IPS-NIHi7 (cell line): ENCODE results near the gene CLCF1.

ENCODE experiments used
- DNase-seq: peaks from one replicate; pipeline ENCODE4 v3.0.0; 2012; ENCODE audit warnings: mixed read lengths; ENCODE audit errors: extremely low spot score

Gene CLCF1

GRCh38 chr11:67395555-67396258 is 22.3 kb upstream of the CLCF1 start:
- DNase-seq, result no peak

- DNase-seq, result no peak
Observed at GRCh38 chr11:67393990-67394389, 20.6 kb upstream of the CLCF1 start.

DNA sequence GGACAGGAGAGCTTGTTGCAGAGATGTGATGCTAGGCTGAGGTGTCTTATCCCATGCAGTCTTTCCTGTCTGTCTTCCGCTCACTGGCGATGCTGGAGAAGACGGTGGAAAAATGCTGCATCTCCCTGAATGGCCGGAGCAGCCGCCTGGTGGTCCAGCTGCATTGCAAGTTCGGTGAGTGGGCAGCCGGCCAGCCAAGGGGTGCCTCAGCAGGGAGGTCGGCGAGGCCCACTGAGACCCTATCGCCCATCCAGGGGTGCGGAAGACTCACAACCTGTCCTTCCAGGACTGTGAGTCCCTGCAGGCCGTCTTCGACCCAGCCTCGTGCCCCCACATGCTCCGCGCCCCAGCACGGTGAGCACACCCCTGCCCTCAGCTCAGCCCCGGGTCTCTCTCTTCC is 20.0 kb upstream of the CLCF1 start:
- no peak for DNase-seq

GRCh38 chr11:67392183-67392715 is 18.9 kb upstream of the CLCF1 start:
- DNase-seq, result no peak

- peak; percentile 96 for DNase-seq
Observed at GRCh38 chr11:67391304-67392182, 18.1 kb upstream of the CLCF1 start, which contains the start of gene RAD9A. RAD9A (plus strand) TSS chr11:67391986; CDS start chr11:67392045, 59 bp downstream.

GRCh38 chr11:67390947-67391303 is 17.5 kb upstream of the CLCF1 start:
- no peak for DNase-seq

- DNase-seq, result peak; percentile 79
Observed at GRCh38 chr11:67389477-67389876, 16.1 kb upstream of the CLCF1 start.

- DNase-seq, result no peak
Observed at GRCh38 chr11:67387518-67387917, 14.1 kb upstream of the CLCF1 start.

DNA sequence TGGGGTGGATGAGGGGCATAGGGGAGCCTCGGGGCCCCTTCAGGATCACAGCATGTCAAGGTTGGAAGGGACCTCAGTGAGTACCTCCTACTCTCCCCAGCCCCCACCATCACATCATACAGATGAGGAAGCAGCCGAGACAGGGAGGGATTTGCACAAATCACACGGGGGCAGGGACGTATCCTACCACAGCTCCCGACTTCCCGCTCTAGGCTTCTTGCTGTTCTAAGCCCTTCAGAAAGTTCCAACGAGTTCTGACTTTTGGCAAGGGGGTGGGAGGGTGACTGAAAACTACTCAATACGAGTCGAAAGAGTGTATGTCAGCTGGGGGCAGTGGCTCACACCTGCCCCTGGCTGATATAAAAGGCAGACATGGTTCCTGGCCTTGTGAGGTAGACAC is 13.7 kb upstream of the CLCF1 start:
- DNase-seq, result no peak

GRCh38 chr11:67384851-67385366 is 11.5 kb upstream of the CLCF1 start:
- DNase-seq, result no peak

DNA sequence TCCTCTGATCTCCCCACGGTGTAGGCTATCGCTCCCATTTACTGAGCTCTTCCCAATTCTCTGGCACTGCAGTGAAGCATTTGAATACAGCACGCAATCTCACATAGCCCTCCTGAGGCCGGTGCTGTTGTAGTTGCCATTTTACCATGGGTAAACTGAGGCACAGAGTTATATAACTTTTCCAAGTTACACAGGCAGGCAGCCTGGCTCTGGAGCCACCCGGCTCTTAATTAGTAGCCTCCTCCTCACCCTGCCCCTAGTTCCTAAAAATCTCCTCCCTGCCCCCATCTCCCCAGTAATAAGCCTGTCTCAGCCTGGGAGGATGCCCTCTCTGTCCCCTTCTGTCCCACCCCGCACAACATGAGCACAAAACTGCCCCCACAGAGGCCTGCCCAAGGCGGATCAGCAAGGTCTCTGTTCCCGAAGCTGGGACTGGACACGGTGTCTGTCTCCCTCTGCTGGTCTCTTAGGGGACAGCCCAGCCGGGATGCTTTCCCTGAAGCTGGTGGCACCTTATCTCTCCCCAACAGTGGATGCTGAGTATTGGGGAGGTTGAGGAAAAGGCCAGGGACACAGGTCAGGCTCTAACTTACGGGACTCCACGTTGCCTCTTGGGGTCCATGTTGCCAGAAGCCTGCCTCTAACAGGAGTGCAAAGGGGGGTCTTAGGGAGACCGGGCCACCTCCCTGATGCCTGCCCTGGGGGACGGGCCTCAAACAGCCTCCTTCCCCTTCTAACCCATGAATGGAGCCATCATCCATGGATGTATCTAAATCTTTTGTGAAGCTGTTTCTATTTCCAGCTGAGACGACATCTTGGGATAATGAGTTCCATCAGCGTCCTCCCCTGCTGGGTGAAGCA is 9.1 kb upstream of the CLCF1 start:
- peak; percentile 80 for DNase-seq

GRCh38 chr11:67381244-67381972 is 8.0 kb upstream of the CLCF1 start:
- DNase-seq, result no peak

DNA sequence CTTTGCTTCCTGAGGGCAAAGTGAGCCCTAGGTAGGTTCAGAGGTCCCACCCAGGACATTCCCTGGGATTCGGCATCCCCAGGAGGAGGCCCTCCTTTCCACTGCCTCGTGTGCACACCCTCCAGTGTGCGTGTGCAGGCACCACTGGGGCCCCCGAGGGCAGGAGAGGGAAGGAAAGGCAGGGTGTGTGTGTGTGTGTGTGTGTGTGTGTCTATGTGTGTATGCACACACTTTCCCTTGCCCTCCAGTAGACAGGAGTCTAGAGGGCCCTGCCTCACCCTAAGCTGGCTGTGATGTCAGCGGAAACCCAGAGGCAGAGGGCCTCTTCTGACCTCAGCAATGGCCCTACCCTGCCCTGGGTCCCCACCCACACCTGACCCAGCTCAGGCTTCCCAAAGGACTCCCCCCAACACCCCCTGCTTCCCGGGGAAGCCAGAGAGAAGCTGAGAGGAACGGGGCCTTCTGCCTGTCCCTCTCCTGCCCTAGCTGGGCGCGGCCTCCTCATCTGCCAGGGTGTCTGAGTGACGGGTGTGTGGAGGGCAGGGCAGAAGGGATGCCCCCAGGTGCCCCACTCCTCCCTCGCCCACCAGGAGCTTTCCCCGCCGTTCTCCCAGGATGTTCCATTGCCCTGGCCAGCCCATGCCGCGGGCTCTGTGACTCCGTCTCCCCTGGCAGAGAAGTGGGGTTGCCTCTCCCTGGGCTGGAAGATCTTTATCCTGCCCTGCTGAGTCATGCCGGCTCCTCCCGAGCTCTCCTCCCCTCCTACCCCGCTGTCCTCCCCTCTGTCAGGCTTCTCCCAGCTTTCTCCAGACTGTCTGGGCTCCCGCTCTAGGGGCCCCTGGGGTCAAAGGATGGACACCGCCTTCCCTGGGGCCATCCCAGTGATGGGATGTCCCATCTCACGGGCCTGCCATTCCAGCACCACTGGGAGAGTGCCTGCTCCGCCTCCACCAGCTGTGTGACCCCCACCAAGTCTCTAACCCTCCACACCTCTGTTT is 6.0 kb upstream of the CLCF1 start:
- DNase-seq, result no peak

DNA sequence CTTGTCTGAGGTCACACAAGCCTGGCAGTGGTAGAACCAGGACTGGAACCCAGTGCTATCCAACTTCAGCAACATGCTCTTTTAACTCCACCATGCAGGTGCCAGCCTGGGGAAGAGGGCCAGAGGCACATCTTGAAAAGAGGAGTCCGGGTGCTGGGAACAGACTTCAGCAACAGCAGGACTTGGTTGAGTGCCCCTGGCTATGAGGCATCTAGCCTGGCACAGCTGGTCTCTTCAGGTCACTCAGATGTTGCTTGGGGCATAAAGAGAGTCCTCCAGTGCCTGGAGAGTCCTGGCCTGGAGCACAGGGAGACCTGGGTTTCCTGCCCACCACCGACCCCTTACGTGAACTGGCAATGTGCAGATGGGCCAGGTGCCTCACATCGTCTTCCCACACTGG is 5.1 kb upstream of the CLCF1 start:
- DNase-seq, result no peak

GRCh38 chr11:67376873-67377808 is 3.7 kb upstream of the CLCF1 start:
- no peak for DNase-seq

- no peak for DNase-seq
Observed at GRCh38 chr11:67376063-67376820, 2.8 kb upstream of the CLCF1 start.

DNA sequence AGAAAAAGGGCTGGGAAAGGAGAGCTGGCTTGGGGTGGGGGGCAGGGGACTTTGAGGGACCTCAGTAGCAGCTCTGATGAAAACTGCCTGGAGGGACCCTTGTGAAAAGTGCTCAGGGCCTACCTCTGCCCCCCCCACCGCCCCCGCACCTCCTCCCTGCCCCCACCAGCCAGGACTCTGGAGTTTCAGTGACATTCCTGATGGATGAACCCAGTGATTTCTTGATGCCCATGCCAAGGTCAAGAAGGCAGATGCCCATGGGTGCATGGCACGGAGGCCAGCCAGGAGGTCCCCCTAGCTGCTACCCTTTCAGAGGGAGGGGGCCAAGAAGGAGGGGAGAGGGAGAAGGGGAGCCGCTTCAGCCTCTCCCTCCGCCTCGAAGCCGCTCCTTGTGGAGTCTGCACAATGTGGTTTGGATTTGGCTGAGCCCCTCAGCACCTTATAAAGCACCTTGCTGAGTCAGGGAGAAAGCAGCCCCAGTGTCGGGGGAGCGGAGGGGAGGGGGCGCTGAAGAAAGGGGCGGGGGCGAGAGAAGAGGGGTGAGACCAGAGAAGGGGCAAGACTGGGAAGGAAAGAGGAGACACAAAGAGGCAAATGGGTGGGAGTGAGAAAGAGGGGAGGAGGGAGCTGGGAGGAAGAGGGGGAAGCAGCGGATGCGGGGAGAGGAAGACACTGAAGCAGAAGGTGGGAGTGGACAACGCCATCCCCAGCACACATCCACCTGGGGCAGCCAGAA is 2.1 kb upstream of the CLCF1 start:
- DNase-seq, result peak; percentile 40
